Left lung (tissue), 10 donors: Measurements from ENCODE around the gene ATP6V1A. TPM values are rescaled to one million over a fixed set of nuclear protein-coding genes. Genes with fewer than 3 reads are reported as not detected.

ENCODE experiments used
- ATAC-seq: fragments of 200-7000 bp; cut with Tn5 transposase; one replicate; pipeline ENCODE4 v1.9.1; 2020; ENCODE audit warnings: moderate library complexity
- DNase-seq, 4 donors: peaks; one replicate each; pipeline ENCODE4 v3.0.0-alpha.2; 2013 to 2020
- H3K27ac ChIP-seq, 2 donors: fragments of 200-600 bp; sonication (generic) in 1 of 2; one replicate each; pipeline versions ENCODE4 v1.5.0 to v1.8.0; 2020 to 2021
- H3K27me3 ChIP-seq, 2 donors: fragments of 200-600 bp; sonication (generic) in 1 of 2; one replicate each; pipeline versions ENCODE4 v1.5.0 to v1.8.0; 2020 to 2021
- H3K36me3 ChIP-seq, 2 donors: fragments of 200-600 bp; sonication (generic) in 1 of 2; one replicate each; pipeline versions ENCODE4 v1.5.0 to v1.8.0; 2020 to 2021
- H3K4me1 ChIP-seq, 2 donors: fragments of 200-600 bp; one replicate each; pipeline ENCODE4 v1.8.0; 2021
- H3K4me3 ChIP-seq, 2 donors: fragments of 200-600 bp; sonication (generic) in 1 of 2; one replicate each; pipeline versions ENCODE4 v1.5.0 to v1.8.0; 2020 to 2021; ENCODE audit warnings: mild to moderate bottlenecking in 1 of 2
- H3K9me3 ChIP-seq, 2 donors: fragments of 200-600 bp; sonication (generic) in 1 of 2; one replicate each; pipeline versions ENCODE4 v1.5.0 to v1.8.0; 2020 to 2021
- CTCF ChIP-seq, 2 donors: fragments of 200-600 bp; sonication (generic) in 1 of 2; IDR thresholded peaks; one replicate each; pipeline versions ENCODE4 v1.5.0 to v1.8.0; 2021; ENCODE audit warnings: antibody characterized with exemption in 2 of 2
- intact Hi-C, 2 donors: fragments of 100-400 bp; cut with DNase I; formaldehyde crosslinking; loops; one replicate each; pipeline versions ENCODE4 v1.11.2 to v1.14.2; 2022
- polyA plus RNA-seq, 6 donors: library from polyadenylated mRNA; unstranded; fragments of 120-200 nt; gene quantifications; one replicate each; pipeline ENCODE4 v1.2.1, GENCODE V29; 2013; ENCODE audit not compliant: insufficient read length in 6 of 6
- total RNA-seq, 2 donors: library from RNA; stranded (reverse); fragmentation: NEBNext Ultra II Directional; extraction: Animal tissue kit (Norgen Biotek cat#: 25700); gene quantifications; one replicate each; pipeline ENCODE4 v1.2.1, GENCODE V29; 2021
- donor health status: DM: no; HTN: yes; CAD: no.
- donor health status: DM: no; HTN: no; CAD: no.

The ATP6V1A gene
- total and polyA plus RNA-seq, 8 donors = 39.6 to 137 (median 49.9) TPM

GRCh38 chr3:113769551-113769950, 22.7 kb downstream of the ATP6V1A start:
- intact Hi-C loops = no loop called here
- H3K27ac ChIP-seq = no peak overlapping the region
- peak; percentile 86 for ATAC-seq
- H3K9me3 ChIP-seq = no peaks in the 10 kb centered on the region
- no peak for DNase-seq
- no peak overlapping the region for H3K4me3 ChIP-seq
- no peaks in the 10 kb centered on the region for H3K36me3 ChIP-seq
- H3K4me1 ChIP-seq = peaks cover 4 to 7% of the 10 kb centered on the region in 2 donors
- no peak for TF ChIP-seq CTCF (IDR thresholded peaks at IDR 0.05)
- H3K27me3 ChIP-seq = no peaks in the 10 kb centered on the region

GRCh38 chr3:113771993-113772392, 25.2 kb downstream of the ATP6V1A start:
- no peak for TF ChIP-seq CTCF (IDR thresholded peaks at IDR 0.05)
- intact Hi-C loops = no loop called here
- ATAC-seq = no peak
- no peaks in the 10 kb centered on the region for H3K36me3 ChIP-seq
- no peaks in the 10 kb centered on the region for H3K9me3 ChIP-seq
- no peak overlapping the region for H3K27ac ChIP-seq
- no peaks in the 10 kb centered on the region for H3K27me3 ChIP-seq
- no peak for DNase-seq
- H3K4me3 ChIP-seq = no peak overlapping the region
- peaks cover 4 to 7% of the 10 kb centered on the region in 2 donors for H3K4me1 ChIP-seq

GRCh38 chr3:113773381-113773780, 26.5 kb downstream of the ATP6V1A start:
- no peak overlapping the region for H3K4me3 ChIP-seq
- peak overlapping the region in 1 of 2 donors; percentile 36 for H3K27ac ChIP-seq
- no peaks in the 10 kb centered on the region for H3K9me3 ChIP-seq
- H3K27me3 ChIP-seq = no peaks in the 10 kb centered on the region
- ATAC-seq (peak; percentile 45), DNase-seq (no peak)
- no peaks in the 10 kb centered on the region for H3K36me3 ChIP-seq
- TF ChIP-seq CTCF (IDR thresholded peaks at IDR 0.05) = no peak
- intact Hi-C loops = no loop called here
- H3K4me1 ChIP-seq = peaks cover 4 to 7% of the 10 kb centered on the region in 2 donors

- intact Hi-C loops = no loop called here
- Histone ChIP-seq H3K4me1 (peaks cover 0 to 4% of the 10 kb centered on the region in 2 donors), H3K27ac (no peak overlapping the region), H3K27me3 (no peaks in the 10 kb centered on the region), H3K9me3 (no peaks in the 10 kb centered on the region), H3K4me3 (no peak overlapping the region), H3K36me3 (peaks cover 0 to 3% of the 10 kb centered on the region in 2 donors)
- TF ChIP-seq CTCF (IDR thresholded peaks at IDR 0.05) = no peak
- ATAC-seq (no peak), DNase-seq (no peak)
Measured at GRCh38 chr3:113775516-113775915, 28.7 kb downstream of the ATP6V1A start.

GRCh38 chr3:113776564-113776963, 29.7 kb downstream of the ATP6V1A start:
- no peaks in the 10 kb centered on the region for H3K27me3 ChIP-seq
- no peak overlapping the region for H3K27ac ChIP-seq
- intact Hi-C loops = no loop called here
- DNase-seq (no peak), ATAC-seq (no peak)
- H3K36me3 ChIP-seq = peaks cover 0 to 14% of the 10 kb centered on the region in 2 donors
- H3K4me1 ChIP-seq = peaks cover 0 to 4% of the 10 kb centered on the region in 2 donors
- no peak overlapping the region for H3K4me3 ChIP-seq
- no peak for TF ChIP-seq CTCF (IDR thresholded peaks at IDR 0.05)
- no peaks in the 10 kb centered on the region for H3K9me3 ChIP-seq
